Measurements from ENCODE around the gene ATP8B4.

- TF ChIP-seq CTCF (IDR thresholded peaks at IDR 0.05): no peak
- TF ChIP-seq POLR2A (IDR thresholded peaks at IDR 0.05): no peak
These were observed 131.7 kb downstream of the ATP8B4 start for GRCh38 chr15:49987198-49987785.

Data from right lobe of liver (tissue), 4 donors.